ENCODE measurements around the gene PRDM9.

DNA sequence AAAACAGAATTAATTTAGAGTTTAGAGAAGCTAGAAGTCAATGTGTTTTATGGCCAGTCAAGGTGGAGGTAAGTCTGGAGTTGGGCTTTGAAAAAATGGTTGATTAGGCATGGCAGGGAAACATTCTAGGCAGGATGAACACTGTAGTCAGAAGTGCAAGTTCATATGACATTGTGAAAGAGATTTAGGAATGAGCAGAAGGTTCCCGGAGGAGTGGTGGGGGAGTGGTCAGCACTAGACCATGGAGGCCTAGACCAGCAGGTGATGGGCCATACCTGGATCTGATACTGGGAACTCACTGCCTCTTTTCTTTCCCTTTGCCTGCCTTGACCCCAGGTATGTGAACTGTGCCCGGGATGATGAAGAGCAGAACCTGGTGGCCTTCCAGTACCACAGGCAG, 16.6 kb downstream of the PRDM9 start:
- TF ChIP-seq POLR2A (IDR thresholded peaks at IDR 0.05; ENCODE audit: low read depth, low read length), result no peak
- TF ChIP-seq TAF1 (IDR thresholded peaks at IDR 0.05; ENCODE audit: borderline replicate concordance, low read depth, low read length), result no peak

Data from GM12892 (cell line).